ENCODE measurements around the gene KAZALD1. TPM values are rescaled to one million over a fixed set of nuclear protein-coding genes. Genes with fewer than 3 reads are reported as not detected.

Gene KAZALD1
- total and polyA plus RNA-seq, 4 donors, result 4.1 to 12.1 (median 7.4) TPM

DNA sequence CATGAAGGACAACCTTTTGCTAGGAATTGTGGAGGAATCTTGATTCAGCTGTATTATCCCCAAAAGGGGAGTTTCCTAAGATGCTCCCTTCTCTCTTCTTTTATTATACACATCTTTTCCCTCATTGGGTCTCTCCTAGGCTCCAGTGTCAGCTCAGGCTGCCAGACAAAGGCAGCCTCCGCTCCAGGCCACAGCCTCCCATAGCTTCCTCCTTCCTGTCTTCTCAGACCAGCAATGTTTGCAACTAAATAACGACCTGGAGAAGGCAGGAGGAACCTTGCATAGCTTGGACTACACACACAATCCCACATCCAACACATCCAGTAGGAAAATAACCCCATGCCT is 18.5 kb upstream of the KAZALD1 start:
- H3K4me3 ChIP-seq, result peak overlapping the region; percentile 43
- 8 to 15% methylated on average over 2 of the region's 2 CpGs for WGBS, 2 donors
- H3K9ac ChIP-seq (ENCODE audit: insufficient read depth in 1 of 2, low read length in 2 of 2), result peak overlapping the region; percentile 68 to 92
- H3K27ac ChIP-seq (ENCODE audit: low read depth in 1 of 2, low read length in 1 of 2), result peak overlapping the region; percentile 65 to 95
- no peaks in the 10 kb centered on the region for H3K9me3 ChIP-seq (ENCODE audit: control insufficient read depth in 4 of 4, insufficient read depth in 3 of 4, low read length in 3 of 4)
- H3K36me3 ChIP-seq (ENCODE audit: control insufficient read depth in 4 of 4, insufficient read depth in 4 of 4, low read length in 4 of 4), result peaks cover 0 to 12% (median 2%) of the 10 kb centered on the region in 4 donors
- TF ChIP-seq, protein P1, sequence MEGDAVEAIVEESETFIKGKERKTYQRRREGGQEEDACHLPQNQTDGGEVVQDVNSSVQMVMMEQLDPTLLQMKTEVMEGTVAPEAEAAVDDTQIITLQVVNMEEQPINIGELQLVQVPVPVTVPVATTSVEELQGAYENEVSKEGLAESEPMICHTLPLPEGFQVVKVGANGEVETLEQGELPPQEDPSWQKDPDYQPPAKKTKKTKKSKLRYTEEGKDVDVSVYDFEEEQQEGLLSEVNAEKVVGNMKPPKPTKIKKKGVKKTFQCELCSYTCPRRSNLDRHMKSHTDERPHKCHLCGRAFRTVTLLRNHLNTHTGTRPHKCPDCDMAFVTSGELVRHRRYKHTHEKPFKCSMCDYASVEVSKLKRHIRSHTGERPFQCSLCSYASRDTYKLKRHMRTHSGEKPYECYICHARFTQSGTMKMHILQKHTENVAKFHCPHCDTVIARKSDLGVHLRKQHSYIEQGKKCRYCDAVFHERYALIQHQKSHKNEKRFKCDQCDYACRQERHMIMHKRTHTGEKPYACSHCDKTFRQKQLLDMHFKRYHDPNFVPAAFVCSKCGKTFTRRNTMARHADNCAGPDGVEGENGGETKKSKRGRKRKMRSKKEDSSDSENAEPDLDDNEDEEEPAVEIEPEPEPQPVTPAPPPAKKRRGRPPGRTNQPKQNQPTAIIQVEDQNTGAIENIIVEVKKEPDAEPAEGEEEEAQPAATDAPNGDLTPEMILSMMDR (IDR thresholded peaks at IDR 0.05; ENCODE audit: control extremely low read depth, extremely low read depth), result no peak
- ATAC-seq (ENCODE audit: insufficient read depth, low FRiP score), result no peak
- peaks cover 0 to 30% (median 26%) of the 10 kb centered on the region in 3 donors for H3K27me3 ChIP-seq (ENCODE audit: control insufficient read depth in 3 of 3, insufficient read depth in 3 of 3, low read length in 2 of 3)
- peaks cover 0 to 30% (median 4%) of the 10 kb centered on the region in 5 donors for H3K4me1 ChIP-seq (ENCODE audit: control insufficient read depth in 5 of 5, insufficient read depth in 5 of 5, low read length in 5 of 5)
- peak in 1 of 3 donors; percentile 31 for DNase-seq

DNA sequence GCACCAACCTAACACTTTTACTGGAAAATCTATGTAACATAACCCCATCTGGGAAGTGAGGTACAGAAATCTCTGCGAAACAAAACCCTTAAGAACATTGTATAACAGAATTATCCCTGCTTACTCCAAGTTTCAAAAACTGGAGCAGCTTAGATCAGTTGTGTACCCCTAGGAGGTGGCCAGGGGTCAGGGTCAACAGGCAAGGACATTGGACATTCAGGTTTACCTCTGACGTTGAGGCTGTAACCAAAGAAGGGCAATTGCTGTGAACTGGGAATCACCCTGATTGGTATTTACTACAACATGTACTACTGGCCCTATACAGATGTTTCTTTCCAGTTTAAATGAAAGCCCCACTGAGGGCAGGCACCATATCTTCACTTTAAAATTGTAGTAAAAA is 17.7 kb upstream of the KAZALD1 start:
- H3K27ac ChIP-seq (ENCODE audit: low read depth in 1 of 2, low read length in 1 of 2), result no peak overlapping the region
- H3K27me3 ChIP-seq (ENCODE audit: control insufficient read depth in 3 of 3, insufficient read depth in 3 of 3, low read length in 2 of 3), result peaks cover 0 to 38% (median 33%) of the 10 kb centered on the region in 3 donors
- 86 to 89% methylated on average over 2 of the region's 2 CpGs for WGBS, 2 donors
- peaks cover 0 to 7% (median 0%) of the 10 kb centered on the region in 4 donors for H3K36me3 ChIP-seq (ENCODE audit: control insufficient read depth in 4 of 4, insufficient read depth in 4 of 4, low read length in 4 of 4)
- TF ChIP-seq, protein P1 (IDR thresholded peaks at IDR 0.05; ENCODE audit: control extremely low read depth, extremely low read depth), result no peak
- ATAC-seq (ENCODE audit: insufficient read depth, low FRiP score), result no peak
- no peak overlapping the region for H3K9ac ChIP-seq (ENCODE audit: insufficient read depth in 1 of 2, low read length in 2 of 2)
- H3K4me1 ChIP-seq (ENCODE audit: control insufficient read depth in 5 of 5, insufficient read depth in 5 of 5, low read length in 5 of 5), result peaks cover 0 to 32% (median 4%) of the 10 kb centered on the region in 5 donors
- H3K9me3 ChIP-seq (ENCODE audit: control insufficient read depth in 4 of 4, insufficient read depth in 3 of 4, low read length in 3 of 4), result no peaks in the 10 kb centered on the region
- H3K4me3 ChIP-seq, result no peak overlapping the region
- DNase-seq, result no peak

DNA sequence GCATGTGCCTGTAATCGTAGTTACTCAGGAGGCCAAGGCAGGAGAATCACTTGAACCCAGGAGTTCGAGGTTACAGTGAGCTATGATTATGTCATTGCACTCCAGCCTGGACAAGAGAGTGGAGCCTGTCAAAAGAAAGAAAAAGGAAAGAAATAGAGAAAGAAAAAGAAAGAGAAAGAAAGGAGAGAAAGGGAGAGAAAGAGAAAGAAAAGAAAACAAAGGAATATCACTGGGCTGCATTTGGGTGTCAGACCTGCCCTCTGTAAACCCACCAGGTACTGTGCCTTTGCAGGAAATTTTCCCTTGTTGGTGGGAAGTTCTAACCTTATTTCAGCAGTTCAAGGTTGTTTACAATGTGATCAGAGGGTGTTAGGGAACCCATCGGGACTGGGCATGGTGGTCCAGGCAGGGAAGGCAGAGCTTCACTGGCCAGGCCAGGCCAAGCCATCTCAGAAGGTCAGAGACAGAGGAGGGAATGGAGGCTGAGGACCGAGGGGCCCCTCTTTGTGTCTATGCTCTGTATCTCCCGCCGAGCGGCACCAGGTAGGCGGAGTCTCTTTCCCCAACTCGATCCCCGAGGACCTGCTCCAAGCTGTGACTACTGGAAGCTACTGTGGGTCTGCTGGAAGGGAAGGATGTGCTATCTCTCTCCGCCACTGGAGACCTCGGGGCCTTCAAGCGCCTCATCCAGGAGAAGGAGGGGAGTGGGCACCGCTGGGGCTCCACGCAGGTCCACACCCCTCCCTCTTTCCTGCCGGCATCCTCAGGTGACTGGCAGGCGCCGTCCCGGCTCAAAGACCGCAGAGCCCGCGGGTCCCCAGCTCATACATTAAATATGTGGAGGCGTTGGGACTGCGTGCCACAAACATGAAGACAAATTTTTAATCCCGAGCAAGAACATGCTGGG is 15.2 kb upstream of the KAZALD1 start:
- TF ChIP-seq, protein P1 (IDR thresholded peaks at IDR 0.05; ENCODE audit: control extremely low read depth, extremely low read depth), result no peak
- Histone ChIP-seq H3K4me3 (no peak overlapping the region), H3K9ac (ENCODE audit: insufficient read depth in 1 of 2, low read length in 2 of 2) (no peak overlapping the region), H3K36me3 (ENCODE audit: control insufficient read depth in 4 of 4, insufficient read depth in 4 of 4, low read length in 4 of 4) (no peaks in the 10 kb centered on the region), H3K27me3 (ENCODE audit: control insufficient read depth in 3 of 3, insufficient read depth in 3 of 3, low read length in 2 of 3) (peaks cover 0 to 62% (median 53%) of the 10 kb centered on the region in 3 donors), H3K4me1 (ENCODE audit: control insufficient read depth in 5 of 5, insufficient read depth in 5 of 5, low read length in 5 of 5) (peaks cover 0 to 36% (median 11%) of the 10 kb centered on the region in 5 donors), H3K27ac (ENCODE audit: low read depth in 1 of 2, low read length in 1 of 2) (no peak overlapping the region), H3K9me3 (ENCODE audit: control insufficient read depth in 4 of 4, insufficient read depth in 3 of 4, low read length in 3 of 4) (no peaks in the 10 kb centered on the region)
- 47 to 51% methylated on average over 22 to 25 of the region's 25 CpGs for WGBS, 2 donors
- no peak for DNase-seq
- ATAC-seq (ENCODE audit: insufficient read depth, low FRiP score), result no peak
